Mucosa of descending colon (tissue), 3 donors: Measurements from ENCODE around the gene KIF26A. TPM values are rescaled to one million over a fixed set of nuclear protein-coding genes. Genes with fewer than 3 reads are reported as not detected.

Source experiments
- ATAC-seq: fragments of 200-7000 bp; cut with Tn5 transposase; one replicate; pipeline ENCODE4 v1.9.1; 2020; ENCODE audit warnings: mild to moderate bottlenecking, moderate library complexity
- DNase-seq, 3 donors: peaks; one replicate each; pipeline ENCODE4 v3.0.0-alpha.2; 2020
- H3K36me3 ChIP-seq: fragments of 200-600 bp; one replicate; pipeline ENCODE4 v1.8.0; 2021; ENCODE audit warnings: low read depth, mild to moderate bottlenecking
- H3K4me1 ChIP-seq: fragments of 200-600 bp; one replicate; pipeline ENCODE4 v1.8.0; 2021; ENCODE audit warnings: low read depth, mild to moderate bottlenecking
- H3K4me3 ChIP-seq: fragments of 200-600 bp; one replicate; pipeline ENCODE4 v1.8.0; 2021; ENCODE audit warnings: mild to moderate bottlenecking
- H3K9me3 ChIP-seq: fragments of 200-600 bp; one replicate; pipeline ENCODE4 v1.8.0; 2021; ENCODE audit warnings: mild to moderate bottlenecking
- intact Hi-C, 2 donors: fragments of 100-400 bp; cut with DNase I in 1 of 2; cut with micrococcal nuclease in 1 of 2; formaldehyde crosslinking; loops; one replicate each; pipeline versions ENCODE4 v1.11.0 to v1.11.1; 2022; cut with DNase I, micrococcal nuclease
- total RNA-seq, 3 donors: library from RNA; stranded (reverse); fragmentation: NEBNext Ultra II Directional in 2 of 3; extraction: Animal tissue kit (Norgen Biotek cat#: 25700) in 2 of 3; gene quantifications; one replicate each; pipeline versions ENCODE4 v1.2.1 to v1.2.4, GENCODE V29; 2021 to 2023
- TF ChIP-seq, protein P1 (sequence below): fragments of 200-600 bp; IDR thresholded peaks from one replicate; pipeline ENCODE4 v1.8.0; 2022; ENCODE audit warnings: antibody characterized with exemption, mild to moderate bottlenecking
- donor health status: DM: no; HTN: no; CAD: no; lungs with moderate emphysema.
- donor health status: DM: no; HTN: no; CAD: no.
- donor health status: DM: no; HTN: yes; CAD: no.

The KIF26A gene
- total RNA-seq, 3 donors from 2014 or later, result 3.8 to 7.7 (median 6.5) TPM

DNA sequence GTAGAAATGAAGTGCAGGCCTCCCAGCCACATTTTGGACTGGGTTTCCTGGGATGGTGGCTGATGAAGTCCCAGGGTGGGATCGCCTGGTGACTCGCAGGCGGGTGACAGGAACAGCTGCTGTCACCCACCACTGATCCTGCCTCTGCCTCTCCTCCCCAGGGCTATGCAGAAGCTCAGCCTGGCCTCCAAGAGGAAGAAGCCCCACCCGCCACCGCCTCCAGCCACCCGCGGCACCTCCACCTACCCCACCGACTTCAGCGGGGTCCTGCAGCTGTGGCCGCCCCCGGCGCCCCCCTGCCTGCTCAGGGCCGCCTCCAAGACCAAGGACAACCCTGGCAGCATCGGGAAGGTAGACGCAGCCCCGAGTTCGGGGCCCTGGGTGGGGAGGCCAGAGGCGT lies 28.3 kb downstream of the KIF26A start:
- TF ChIP-seq, protein P1, sequence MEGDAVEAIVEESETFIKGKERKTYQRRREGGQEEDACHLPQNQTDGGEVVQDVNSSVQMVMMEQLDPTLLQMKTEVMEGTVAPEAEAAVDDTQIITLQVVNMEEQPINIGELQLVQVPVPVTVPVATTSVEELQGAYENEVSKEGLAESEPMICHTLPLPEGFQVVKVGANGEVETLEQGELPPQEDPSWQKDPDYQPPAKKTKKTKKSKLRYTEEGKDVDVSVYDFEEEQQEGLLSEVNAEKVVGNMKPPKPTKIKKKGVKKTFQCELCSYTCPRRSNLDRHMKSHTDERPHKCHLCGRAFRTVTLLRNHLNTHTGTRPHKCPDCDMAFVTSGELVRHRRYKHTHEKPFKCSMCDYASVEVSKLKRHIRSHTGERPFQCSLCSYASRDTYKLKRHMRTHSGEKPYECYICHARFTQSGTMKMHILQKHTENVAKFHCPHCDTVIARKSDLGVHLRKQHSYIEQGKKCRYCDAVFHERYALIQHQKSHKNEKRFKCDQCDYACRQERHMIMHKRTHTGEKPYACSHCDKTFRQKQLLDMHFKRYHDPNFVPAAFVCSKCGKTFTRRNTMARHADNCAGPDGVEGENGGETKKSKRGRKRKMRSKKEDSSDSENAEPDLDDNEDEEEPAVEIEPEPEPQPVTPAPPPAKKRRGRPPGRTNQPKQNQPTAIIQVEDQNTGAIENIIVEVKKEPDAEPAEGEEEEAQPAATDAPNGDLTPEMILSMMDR, result no peak
- Histone ChIP-seq H3K4me1 (no peaks in the 10 kb centered on the region), H3K9me3 (no peaks in the 10 kb centered on the region), H3K4me3 (no peak overlapping the region), H3K36me3 (no peaks in the 10 kb centered on the region)
- no peak for DNase-seq
- no peak for ATAC-seq
- intact Hi-C loops, result no loop called here

DNA sequence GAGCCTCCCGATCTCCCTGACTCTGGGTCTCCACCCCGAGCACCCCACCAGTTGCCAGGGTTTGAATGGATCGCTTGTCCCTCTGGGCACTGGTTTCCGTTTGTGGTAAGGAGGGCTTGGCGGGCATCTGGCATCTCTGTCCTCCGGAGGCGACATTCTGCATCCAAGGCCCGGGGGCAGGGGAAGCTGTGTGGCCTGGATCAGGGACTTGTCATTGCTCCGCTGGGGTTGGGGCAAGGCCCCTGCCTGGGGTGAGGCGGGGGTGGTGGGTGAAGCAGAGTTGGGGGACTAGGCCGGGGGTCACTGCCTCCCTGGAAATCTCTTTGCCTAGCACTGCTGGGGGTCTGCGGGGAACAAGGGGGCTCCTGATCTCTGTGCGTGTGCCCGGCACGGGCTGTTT lies 30.2 kb downstream of the KIF26A start:
- TF ChIP-seq, protein P1, result no peak
- DNase-seq, result no peak
- no peak for ATAC-seq
- Histone ChIP-seq H3K9me3 (no peaks in the 10 kb centered on the region), H3K4me3 (no peak overlapping the region), H3K36me3 (no peaks in the 10 kb centered on the region), H3K4me1 (no peaks in the 10 kb centered on the region)
- intact Hi-C loops, result no loop called here

DNA sequence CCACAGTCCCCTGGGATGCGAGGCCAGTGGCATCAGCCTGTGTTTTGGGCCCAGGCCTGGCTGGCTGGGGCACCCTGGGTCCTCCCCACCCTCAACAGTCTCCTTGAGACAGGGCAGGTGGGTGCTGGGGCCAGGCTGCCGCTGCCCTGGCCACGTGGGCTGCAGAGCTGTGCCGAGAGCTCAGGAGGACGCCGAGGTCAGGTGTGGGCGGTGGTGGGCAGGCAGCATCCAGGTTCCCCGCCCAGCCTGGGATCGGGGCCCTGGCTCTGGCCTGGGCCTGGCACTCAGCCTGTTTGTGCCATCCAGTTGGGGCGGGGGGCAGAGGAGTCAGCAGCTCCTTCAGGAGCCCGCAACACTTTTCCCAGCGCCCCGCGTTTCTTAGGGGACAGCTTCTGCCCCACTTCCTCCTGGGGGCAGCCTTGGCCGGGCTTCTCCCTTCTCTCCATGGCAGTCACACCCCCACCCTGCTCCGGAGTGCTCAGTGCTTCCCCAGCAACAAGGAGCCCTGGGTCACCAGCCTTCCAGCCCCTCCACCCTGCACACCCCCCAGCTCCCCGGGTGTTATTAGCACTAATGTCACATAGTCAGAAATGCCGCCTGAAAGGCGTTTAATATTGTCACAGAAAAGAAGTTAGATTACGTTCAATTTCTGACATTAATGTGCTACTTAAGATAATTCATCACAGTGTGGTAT lies 30.8 kb downstream of the KIF26A start:
- Histone ChIP-seq H3K4me3 (no peak overlapping the region), H3K4me1 (no peaks in the 10 kb centered on the region), H3K9me3 (no peaks in the 10 kb centered on the region), H3K36me3 (no peaks in the 10 kb centered on the region)
- ATAC-seq (no peak), DNase-seq (no peak)
- TF ChIP-seq, protein P1, result no peak
- intact Hi-C loops, result no loop called here

DNA sequence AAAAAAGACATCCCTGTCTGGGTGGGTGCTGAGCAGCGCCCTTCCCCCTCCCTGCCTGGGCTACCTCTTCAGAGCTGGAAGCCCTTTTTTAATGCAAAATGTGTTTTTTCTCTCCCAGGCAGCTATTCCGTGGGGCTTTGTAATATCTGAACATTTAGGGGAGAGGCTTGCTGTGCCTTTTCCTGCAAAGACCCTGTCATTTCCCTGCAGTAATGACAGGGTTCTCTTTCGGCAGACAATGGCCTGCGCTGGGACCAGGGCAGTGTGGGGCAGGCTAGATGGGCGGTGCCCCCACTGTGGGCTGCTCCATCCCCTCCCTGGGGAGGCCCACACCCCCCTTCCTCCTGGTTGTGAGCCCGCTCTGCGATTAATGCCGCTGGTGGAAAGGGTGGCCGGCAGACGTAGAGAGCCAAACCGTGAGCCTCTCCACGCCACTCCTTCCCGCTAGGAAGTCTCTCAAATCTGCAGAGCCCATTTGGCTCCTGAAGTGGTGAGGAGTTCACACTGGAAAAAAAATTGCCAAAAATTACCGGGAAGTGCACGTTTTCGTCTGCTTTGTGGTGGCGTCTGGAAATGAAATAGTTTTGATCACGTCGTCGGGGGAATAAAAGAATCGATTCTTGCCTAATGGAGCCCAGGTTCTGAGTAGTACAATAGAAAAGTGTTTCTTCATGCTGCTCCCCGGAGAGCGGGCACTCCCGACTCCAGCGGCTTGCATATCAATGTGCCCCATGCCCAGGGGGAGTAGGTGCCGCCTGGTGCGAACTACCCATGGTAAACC lies 31.5 kb downstream of the KIF26A start:
- no peaks in the 10 kb centered on the region for H3K36me3 ChIP-seq
- DNase-seq (no peak), ATAC-seq (no peak)
- intact Hi-C loops, result no loop called here
- no peaks in the 10 kb centered on the region for H3K9me3 ChIP-seq
- TF ChIP-seq, protein P1, result no peak
- no peak overlapping the region for H3K4me3 ChIP-seq
- no peaks in the 10 kb centered on the region for H3K4me1 ChIP-seq

DNA sequence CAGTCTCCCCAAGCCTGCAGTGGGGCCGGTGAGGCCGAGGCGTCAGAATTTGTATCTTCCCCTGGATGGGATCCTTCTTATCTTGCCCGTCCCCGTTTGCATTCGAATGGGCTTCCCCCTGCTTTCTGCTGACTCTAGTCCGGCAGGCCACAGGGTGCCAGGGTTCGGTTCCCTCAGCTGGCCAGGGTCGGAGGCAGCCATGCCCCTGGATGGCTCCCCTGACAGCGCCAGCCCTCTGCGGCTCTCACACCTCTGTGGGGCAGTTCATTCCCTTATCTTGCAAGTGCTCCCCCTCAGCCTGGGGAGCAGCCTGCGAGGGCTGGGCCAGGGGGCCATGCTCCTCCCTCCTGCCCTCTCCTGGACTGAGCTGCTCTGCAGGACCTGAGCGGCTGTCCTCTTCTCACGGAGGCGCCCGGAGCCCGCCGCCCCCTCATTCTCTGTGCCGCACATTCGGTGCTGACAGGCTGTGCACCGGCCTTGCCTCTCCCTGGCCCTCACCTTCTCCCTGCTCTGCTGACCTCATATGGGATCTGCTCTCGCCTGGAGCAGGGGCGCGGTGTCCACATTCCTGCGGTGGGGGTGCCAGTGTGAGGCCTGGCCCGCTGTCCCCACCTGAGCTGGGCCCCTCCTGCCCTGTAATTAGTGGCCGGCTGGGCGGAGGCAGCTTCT lies 32.8 kb downstream of the KIF26A start:
- Histone ChIP-seq H3K36me3 (no peaks in the 10 kb centered on the region), H3K4me3 (no peak overlapping the region), H3K9me3 (no peaks in the 10 kb centered on the region), H3K4me1 (no peaks in the 10 kb centered on the region)
- TF ChIP-seq, protein P1, result no peak
- intact Hi-C loops, result no loop called here
- DNase-seq, result peak in 1 of 3 donors; percentile 63
- peak; percentile 69 for ATAC-seq
